ENCODE results near the gene OR9Q2. TPM values are rescaled to one million over a fixed set of nuclear protein-coding genes. Genes with fewer than 3 reads are reported as not detected.

OR9Q2 gene
- total RNA-seq, 1 donor from 2014 or later = not detected

DNA sequence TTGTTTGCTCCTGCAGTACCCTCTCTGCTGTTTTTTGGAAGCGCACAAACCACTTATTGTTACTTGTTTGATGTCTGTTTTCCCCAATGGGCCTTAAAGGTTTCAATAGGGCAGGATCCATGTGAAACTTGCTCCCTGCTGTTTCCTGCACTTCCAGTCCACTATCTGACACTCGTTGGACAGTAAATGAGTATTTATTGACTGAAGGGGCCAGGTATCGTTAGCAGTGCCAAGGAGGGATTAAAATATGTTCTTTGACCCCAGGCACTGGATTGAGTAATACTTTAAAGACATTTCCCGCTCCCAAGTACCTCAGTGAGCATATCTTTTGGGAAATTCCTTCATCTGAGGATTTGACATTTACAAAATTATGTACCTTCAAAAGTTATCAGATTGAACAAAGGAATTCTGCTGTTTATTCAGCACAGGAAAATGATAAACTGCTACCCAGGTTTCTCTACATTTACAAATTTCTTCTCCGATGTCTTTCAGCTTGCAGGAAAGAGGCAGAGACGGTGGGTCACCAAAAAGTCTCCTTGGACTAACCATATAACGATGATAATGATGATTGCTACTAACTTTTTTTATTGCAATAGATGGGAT, 23.3 kb upstream of the OR9Q2 start:
- no peaks in the 10 kb centered on the region for H3K36me3 Mint-ChIP-seq (ENCODE audit: unreplicated experiment)
- no peak overlapping the region for H3K4me3 Mint-ChIP-seq (ENCODE audit: unreplicated experiment)
- no peaks in the 10 kb centered on the region for H3K9me3 Mint-ChIP-seq (ENCODE audit: unreplicated experiment)
- DNase-seq = no peak
- no peak overlapping the region for H3K27ac Mint-ChIP-seq (ENCODE audit: unreplicated experiment)
- TF ChIP-seq CTCF (IDR thresholded peaks at IDR 0.05; ENCODE audit: partially characterized antibody, unreplicated experiment) = no peak
- no peaks in the 10 kb centered on the region for H3K4me1 Mint-ChIP-seq (ENCODE audit: low read depth, unreplicated experiment)
- peaks cover 2% of the 10 kb centered on the region for H3K27me3 Mint-ChIP-seq (ENCODE audit: unreplicated experiment)

- Mint-ChIP-seq H3K4me3 (ENCODE audit: unreplicated experiment) (no peak overlapping the region), H3K4me1 (ENCODE audit: low read depth, unreplicated experiment) (no peaks in the 10 kb centered on the region), H3K36me3 (ENCODE audit: unreplicated experiment) (no peaks in the 10 kb centered on the region), H3K27ac (ENCODE audit: unreplicated experiment) (no peak overlapping the region), H3K9me3 (ENCODE audit: unreplicated experiment) (no peaks in the 10 kb centered on the region), H3K27me3 (ENCODE audit: unreplicated experiment) (no peaks in the 10 kb centered on the region)
- DNase-seq = no peak
- TF ChIP-seq CTCF (IDR thresholded peaks at IDR 0.05; ENCODE audit: partially characterized antibody, unreplicated experiment) = no peak
Observed at GRCh38 chr11:58177409-58178054, 11.3 kb upstream of the OR9Q2 start.

DNA sequence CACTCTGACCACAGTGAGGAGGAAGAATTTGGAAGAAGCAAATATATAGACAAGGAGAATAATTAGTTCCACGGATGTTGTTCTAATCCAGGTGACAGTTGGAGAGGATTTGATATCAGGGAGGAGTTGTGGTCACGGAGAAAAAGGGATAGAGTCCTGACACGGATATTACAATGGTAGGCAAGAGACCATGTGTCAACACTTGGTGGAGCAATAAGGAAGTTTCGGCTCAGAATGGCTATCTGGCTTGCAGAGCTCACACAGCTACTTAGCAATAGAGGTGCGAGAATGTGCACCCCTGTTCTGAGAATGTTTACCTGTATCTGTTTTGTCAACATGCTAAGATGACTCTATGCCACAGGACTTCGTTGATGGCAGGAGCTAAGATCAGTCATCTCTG, 10.4 kb upstream of the OR9Q2 start:
- TF ChIP-seq CTCF (IDR thresholded peaks at IDR 0.05; ENCODE audit: partially characterized antibody, unreplicated experiment) = no peak
- no peaks in the 10 kb centered on the region for H3K36me3 Mint-ChIP-seq (ENCODE audit: unreplicated experiment)
- no peak for DNase-seq
- no peak overlapping the region for H3K4me3 Mint-ChIP-seq (ENCODE audit: unreplicated experiment)
- no peaks in the 10 kb centered on the region for H3K27me3 Mint-ChIP-seq (ENCODE audit: unreplicated experiment)
- H3K9me3 Mint-ChIP-seq (ENCODE audit: unreplicated experiment) = no peaks in the 10 kb centered on the region
- H3K4me1 Mint-ChIP-seq (ENCODE audit: low read depth, unreplicated experiment) = no peaks in the 10 kb centered on the region
- H3K27ac Mint-ChIP-seq (ENCODE audit: unreplicated experiment) = no peak overlapping the region

GRCh38 chr11:58179648-58180047, 9.2 kb upstream of the OR9Q2 start:
- Mint-ChIP-seq H3K36me3 (ENCODE audit: unreplicated experiment) (no peaks in the 10 kb centered on the region), H3K27me3 (ENCODE audit: unreplicated experiment) (no peaks in the 10 kb centered on the region), H3K4me1 (ENCODE audit: low read depth, unreplicated experiment) (no peaks in the 10 kb centered on the region), H3K4me3 (ENCODE audit: unreplicated experiment) (no peak overlapping the region), H3K27ac (ENCODE audit: unreplicated experiment) (no peak overlapping the region), H3K9me3 (ENCODE audit: unreplicated experiment) (no peaks in the 10 kb centered on the region)
- TF ChIP-seq CTCF (IDR thresholded peaks at IDR 0.05; ENCODE audit: partially characterized antibody, unreplicated experiment) = no peak
- no peak for DNase-seq

GRCh38 chr11:58186938-58187337, 1.9 kb upstream of the OR9Q2 start:
- Mint-ChIP-seq H3K4me1 (ENCODE audit: low read depth, unreplicated experiment) (no peaks in the 10 kb centered on the region), H3K27ac (ENCODE audit: unreplicated experiment) (no peak overlapping the region), H3K9me3 (ENCODE audit: unreplicated experiment) (peaks cover 2% of the 10 kb centered on the region), H3K4me3 (ENCODE audit: unreplicated experiment) (no peak overlapping the region), H3K27me3 (ENCODE audit: unreplicated experiment) (no peaks in the 10 kb centered on the region), H3K36me3 (ENCODE audit: unreplicated experiment) (no peaks in the 10 kb centered on the region)
- TF ChIP-seq CTCF (IDR thresholded peaks at IDR 0.05; ENCODE audit: partially characterized antibody, unreplicated experiment) = no peak
- no peak for DNase-seq

Measured in glutamatergic neuron (in vitro differentiated cells).